GM19324 (cell line): ENCODE results near the gene PDLIM5.
"Not testable (repeated sequence)": the region's sequence is repeated elsewhere in the genome, so short reads cannot be mapped to it uniquely, and the experiment has no call there.

ENCODE experiments used
- ATAC-seq: cut with Tn5 transposase; IDR thresholded peaks from one replicate; pipeline ENCODE4 v1.9.1; 2021; ENCODE audit warnings: mild to moderate bottlenecking, moderate library complexity; ENCODE audit not compliant: unreplicated experiment, low FRiP score

PDLIM5 gene

GRCh38 chr4:94635177-94635576, 183.4 kb downstream of the PDLIM5 start:
- ATAC-seq = no peak

GRCh38 chr4:94636004-94636403, 184.3 kb downstream of the PDLIM5 start:
- no peak for ATAC-seq

DNA sequence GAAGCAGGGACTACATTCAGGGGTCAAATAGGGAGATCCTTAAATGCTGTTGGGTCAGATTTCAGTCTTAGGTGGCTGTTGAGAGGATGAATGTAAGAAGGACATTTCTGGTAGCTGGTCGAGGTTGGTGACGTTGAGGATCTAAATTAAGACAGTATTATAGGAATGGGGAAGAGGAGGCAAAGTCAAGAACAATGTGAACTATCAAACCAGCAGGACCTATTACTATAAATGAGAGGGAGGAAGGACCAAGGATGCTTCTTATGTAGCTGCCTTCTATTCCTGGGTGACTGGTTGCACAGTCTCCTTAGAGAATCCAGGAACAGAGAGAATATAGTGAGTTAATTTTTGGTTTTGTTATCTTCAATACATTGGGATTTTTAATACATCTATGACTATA, 187.6 kb downstream of the PDLIM5 start:
- ATAC-seq = no peak

DNA sequence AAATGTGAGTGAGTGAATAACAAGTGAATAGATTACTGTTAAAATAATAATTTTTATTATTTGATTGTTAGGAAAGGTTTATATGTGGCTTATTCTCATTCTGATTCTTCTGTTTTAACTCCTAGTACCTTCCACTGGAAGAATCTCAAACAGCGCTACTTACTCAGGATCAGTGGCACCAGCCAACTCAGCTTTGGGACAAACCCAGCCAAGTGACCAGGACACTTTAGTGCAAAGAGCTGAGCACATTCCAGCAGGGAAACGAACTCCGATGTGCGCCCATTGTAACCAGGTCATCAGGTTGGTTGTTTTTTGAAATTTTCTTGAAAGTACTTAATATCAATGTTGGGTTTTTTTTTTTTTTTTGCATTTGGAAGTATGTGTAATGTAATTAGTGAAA, 188.4 kb downstream of the PDLIM5 start:
- ATAC-seq = no peak

DNA sequence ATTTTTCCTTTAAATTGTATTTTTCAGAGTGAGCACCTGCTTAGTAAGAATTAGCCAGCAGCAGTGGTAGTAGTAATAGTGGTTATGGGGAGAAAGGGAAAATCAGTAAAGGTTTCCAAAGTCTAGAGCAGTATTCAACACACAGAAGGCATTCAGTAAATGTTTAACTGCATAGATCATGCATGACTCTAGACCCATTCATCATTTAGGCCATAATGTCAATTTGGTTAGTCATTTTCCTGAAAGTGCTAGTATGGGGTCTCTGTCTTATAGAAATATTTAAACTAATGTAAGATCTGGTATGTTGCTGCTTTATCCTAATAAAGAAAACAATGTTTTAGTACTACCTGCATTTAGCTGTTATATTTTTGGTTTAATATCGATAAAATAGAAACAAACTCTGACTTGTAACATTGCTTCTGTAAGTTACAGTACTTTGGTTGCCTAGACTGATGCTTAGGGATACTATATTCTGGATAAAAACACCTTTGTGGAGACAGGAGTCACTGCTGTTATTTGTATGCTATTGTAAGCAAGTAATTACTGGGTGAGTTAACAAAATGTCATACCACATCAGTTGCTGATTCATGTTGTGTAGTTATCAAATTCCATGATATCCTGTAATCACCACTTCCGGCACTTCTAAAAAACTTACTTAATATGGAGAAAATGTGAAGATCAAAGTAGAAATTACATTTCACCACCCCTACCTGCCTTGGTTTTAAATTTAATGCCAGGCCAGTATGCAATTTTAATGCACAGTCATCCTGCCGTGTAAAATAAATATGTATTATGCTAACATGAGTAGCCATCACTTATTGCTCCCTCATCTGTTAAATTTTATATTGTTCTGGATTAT, 190.2 kb downstream of the PDLIM5 start:
- ATAC-seq = no peak

GRCh38 chr4:94642561-94642866, 190.8 kb downstream of the PDLIM5 start:
- ATAC-seq = no peak

GRCh38 chr4:94648699-94649098, 197.0 kb downstream of the PDLIM5 start:
- no peak for ATAC-seq

- no peak for ATAC-seq
These were observed 197.8 kb downstream of the PDLIM5 start for GRCh38 chr4:94649381-94650133.

- ATAC-seq = no peak
These were observed 198.4 kb downstream of the PDLIM5 start for GRCh38 chr4:94650134-94650495.

DNA sequence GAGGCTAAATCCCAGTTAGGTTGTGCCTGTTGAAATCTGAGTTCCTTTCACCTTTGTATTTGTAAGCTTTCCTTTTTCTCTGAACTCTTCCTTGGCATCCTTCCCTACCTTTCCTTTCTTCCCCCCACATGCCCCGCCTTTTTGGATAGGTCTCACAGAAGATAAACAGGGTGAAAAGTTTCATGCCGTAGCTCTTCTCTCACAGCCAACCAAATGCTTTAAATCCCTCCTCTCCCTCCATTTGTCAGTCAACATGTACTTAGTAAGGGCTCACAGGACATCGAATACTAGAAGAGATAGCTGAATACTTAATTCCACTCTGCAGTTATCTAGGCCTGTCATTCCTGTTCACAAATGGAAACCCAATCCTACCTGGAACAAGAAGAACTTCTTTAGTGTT, 198.9 kb downstream of the PDLIM5 start:
- no peak for ATAC-seq

DNA sequence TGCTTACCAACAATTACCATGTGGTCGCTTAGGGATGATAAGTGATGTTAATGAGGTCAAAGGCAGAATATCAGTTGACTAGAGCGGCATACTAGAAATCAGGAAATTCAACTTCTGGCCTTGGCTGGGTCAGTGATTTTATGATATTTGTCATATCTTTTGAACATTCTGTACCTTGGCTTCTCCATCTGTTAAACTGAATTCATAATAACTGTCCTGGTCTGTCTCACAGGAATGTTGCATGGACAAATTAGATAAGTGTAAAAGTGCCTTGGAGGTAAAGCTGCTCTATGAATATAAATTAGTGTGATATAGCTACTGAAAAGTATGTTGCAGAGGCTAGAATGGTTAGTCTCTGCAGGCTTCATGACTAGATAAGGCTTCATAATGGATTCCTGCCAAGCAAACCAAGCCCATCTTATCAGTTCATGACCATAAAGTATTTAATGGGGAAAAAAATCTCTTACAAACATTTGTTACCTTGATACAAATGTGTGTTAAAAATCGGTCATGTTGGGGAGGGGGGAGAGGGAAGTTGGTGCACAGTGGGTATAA, 201.4 kb downstream of the PDLIM5 start:
- no peak for ATAC-seq

GRCh38 chr4:94653984-94654609, 202.4 kb downstream of the PDLIM5 start:
- ATAC-seq = no peak

DNA sequence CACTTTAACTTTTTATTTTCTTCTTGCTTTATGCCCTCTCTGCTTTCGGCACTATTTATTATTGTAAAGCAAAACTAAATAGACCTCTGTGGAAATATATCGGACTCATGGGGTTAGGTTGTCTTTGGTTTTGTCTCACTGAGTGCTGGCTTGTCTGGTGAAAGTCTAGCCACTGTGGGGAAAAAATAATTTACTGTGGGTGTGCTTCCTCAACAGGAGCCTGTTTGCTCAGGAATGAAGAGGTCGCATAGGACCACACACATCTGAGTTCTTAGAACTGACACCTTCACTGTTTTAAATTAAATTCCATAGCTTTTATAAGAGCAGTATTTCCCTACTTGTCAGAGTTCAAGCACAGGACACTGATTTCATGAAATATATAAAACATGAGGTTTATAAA, 203.0 kb downstream of the PDLIM5 start:
- ATAC-seq = no peak

GRCh38 chr4:94660614-94661013, 208.9 kb downstream of the PDLIM5 start:
- no peak for ATAC-seq

GRCh38 chr4:94665021-94665420, 213.3 kb downstream of the PDLIM5 start:
- ATAC-seq = not testable (repeated sequence)

GRCh38 chr4:94665500-94666404, 214.0 kb downstream of the PDLIM5 start:
- ATAC-seq = no peak

GRCh38 chr4:94668724-94669123, 217.0 kb downstream of the PDLIM5 start:
- no peak for ATAC-seq

- no peak for ATAC-seq
These were observed 218.2 kb downstream of the PDLIM5 start for GRCh38 chr4:94669672-94670664.

- ATAC-seq = no peak
These were observed 219.4 kb downstream of the PDLIM5 start for GRCh38 chr4:94671113-94671512.
